IPS-18c (cell line): ENCODE data around the gene CARD14.
"Not testable (repeated sequence)": the region's sequence is repeated elsewhere in the genome, so short reads cannot be mapped to it uniquely, and the experiment has no call there.

Experiments used
- H3K4me3 ChIP-seq: 2 replicates; pipeline ENCODE4 v1.7.0; 2013; ENCODE audit warnings: low read depth, mild to moderate bottlenecking, low read length, moderate library complexity; ENCODE audit not compliant: insufficient read depth
- H3K9me3 ChIP-seq: one replicate; pipeline ENCODE4 v1.6.1; 2013; ENCODE audit warnings: mild to moderate bottlenecking, low read length, moderate library complexity; ENCODE audit not compliant: control insufficient read depth, insufficient read depth

CARD14 gene

DNA sequence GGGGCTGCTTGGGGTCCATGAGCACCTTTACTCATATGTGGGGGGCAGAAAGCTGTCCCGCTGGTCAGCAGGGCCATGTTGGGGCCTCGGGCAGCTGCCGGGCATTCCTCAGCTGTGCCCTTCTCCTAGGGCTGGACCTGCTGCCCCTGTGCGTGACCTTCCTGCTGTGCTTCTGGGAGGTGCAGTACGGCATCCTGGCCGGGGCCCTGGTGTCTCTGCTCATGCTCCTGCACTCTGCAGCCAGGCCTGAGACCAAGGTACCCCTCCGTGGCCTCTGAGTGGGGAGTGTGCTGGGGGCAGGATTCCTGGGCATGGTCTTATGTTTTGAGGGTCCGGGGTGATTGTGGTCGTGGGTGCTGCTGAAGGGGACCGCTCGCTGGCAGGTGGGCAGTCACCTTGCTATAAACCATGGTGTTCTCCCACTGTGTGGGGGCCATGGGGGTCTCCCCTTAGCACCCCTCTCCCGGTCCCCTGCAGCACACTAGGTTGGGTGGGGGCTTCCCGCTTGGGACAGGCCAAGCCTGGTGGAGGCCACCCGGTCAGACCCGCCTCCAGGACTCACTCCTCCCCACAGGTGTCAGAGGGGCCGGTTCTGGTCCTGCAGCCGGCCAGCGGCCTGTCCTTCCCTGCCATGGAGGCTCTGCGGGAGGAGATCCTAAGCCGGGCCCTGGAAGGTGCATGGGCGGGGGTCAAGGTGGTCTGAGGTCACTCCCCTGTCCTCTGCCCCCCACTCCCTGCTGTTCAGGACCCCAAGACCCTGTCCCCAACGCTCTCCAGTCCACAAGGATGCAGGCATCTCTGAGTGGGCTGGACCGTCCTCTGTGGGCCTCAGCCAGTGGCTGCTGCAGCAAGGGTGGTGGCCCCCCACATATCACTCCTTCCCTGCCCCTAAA, 78.4 kb downstream of the CARD14 start:
- Histone ChIP-seq H3K4me3 (no peak overlapping the region), H3K9me3 (no peaks in the 10 kb centered on the region)

DNA sequence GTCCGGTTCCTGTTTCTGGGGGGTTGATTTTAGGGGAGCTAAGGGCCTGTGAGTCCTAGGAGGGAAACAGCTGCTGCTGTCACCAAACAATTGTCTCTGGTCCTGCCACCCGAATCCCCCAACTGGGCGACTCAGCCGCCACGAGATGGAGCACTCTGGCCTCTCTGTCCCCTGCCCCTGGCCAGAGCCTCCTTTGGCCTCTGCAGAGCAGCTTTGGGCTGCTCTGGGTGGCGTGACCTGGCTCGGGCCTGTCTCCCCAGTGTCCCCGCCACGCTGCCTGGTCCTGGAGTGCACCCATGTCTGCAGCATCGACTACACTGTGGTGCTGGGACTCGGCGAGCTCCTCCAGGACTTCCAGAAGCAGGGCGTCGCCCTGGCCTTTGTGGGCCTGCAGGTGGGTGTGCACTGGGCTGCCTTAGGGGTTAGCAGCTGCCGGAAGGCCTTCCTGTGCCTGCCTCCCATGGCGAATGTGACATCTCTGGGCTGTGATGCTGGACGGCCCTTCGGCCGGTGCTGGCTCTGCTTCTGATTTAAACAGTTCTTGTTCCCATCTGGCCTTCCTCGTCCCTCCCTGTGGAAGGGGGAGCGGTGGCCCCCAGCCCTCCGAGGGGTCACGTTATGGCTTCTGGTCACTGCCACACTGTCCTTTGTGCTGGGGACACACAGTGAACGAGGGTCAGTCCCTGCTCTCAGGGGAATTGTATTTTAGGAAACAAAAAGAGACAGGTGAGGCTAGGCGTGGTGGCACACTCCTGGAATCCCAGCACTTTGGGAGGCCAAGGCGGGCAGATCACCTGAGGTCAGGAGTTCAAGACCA, 79.3 kb downstream of the CARD14 start:
- Histone ChIP-seq H3K4me3 (no peak overlapping the region), H3K9me3 (no peaks in the 10 kb centered on the region)

DNA sequence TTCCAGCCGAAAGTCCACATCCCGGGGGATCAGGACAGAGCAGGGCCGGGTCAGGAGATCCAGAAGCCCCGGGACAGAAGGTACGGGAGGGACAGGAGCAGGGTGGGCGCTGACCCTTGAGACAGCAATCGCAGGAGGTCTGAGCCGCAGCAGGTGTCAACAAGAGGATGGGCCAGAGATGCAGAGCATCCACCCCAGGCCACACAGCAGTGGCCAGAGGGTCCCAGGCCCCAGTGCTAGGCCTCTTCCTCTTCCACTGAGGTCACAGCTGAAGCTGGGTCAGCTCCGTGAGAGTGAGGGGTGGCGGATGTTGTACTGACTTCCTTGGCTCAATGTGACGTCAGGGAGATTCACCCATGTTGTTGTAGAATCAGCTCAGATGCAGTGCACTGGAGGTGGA, 82.1 kb downstream of the CARD14 start:
- no peak overlapping the region for H3K4me3 ChIP-seq
- no peaks in the 10 kb centered on the region for H3K9me3 ChIP-seq

DNA sequence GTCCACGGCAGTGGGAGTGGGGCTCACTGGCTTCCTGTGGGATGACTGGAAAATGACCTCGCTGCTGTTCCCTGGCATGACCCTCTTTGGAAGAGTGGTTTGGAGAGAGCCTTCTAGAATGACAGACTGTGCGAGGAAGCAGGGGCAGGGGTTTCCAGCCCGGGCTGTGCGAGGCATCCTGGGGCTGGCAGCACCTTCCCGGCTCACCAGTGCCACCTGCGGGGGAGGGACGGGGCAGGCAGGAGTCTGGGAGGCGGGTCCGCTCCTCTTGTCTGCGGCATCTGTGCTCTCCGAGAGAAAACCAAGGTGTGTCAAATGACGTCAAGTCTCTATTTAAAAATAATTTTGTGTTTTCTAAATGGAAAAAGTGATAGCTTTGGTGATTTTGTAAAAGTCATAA, 83.0 kb downstream of the CARD14 start:
- Histone ChIP-seq H3K4me3 (no peak overlapping the region), H3K9me3 (no peaks in the 10 kb centered on the region)

DNA sequence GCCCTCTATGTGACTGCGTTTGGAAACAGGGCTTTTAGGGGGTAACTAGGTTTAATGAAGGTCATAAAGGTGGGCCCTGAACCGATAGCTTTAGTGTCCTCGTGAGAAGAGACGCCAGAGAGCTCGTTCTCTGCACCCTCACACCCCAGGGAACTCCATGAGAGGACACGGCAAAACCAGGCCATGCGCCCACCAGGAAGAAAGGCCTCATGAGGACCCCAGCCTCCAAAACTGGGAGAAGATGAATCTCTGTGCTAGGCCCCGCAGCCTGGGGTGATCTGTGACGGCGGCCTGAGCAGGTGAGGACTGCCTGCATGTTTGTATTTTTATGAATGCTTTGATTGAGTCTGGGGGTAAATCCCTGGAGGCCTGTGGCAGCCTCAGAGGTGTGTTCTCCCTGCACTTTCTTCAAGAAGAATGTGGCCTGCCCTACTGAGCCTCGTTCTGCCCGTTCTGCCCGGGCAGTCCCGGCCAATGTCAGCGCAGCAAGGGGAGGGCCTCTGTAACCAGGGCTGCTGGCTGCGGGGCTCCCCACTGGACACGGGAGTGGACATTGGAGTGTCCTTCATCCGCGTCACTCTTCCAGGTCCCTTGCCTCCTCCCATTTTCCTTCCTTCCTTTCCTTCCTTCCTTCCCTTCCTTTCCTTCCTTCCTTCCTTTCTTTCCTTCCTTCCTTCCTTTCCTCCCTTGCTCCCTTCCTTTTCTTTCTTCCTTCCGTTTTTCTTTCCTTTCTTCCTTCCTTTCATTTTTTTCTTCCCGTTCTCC, 84.0 kb downstream of the CARD14 start:
- Histone ChIP-seq H3K4me3 (no peak overlapping the region), H3K9me3 (no peaks in the 10 kb centered on the region)

DNA sequence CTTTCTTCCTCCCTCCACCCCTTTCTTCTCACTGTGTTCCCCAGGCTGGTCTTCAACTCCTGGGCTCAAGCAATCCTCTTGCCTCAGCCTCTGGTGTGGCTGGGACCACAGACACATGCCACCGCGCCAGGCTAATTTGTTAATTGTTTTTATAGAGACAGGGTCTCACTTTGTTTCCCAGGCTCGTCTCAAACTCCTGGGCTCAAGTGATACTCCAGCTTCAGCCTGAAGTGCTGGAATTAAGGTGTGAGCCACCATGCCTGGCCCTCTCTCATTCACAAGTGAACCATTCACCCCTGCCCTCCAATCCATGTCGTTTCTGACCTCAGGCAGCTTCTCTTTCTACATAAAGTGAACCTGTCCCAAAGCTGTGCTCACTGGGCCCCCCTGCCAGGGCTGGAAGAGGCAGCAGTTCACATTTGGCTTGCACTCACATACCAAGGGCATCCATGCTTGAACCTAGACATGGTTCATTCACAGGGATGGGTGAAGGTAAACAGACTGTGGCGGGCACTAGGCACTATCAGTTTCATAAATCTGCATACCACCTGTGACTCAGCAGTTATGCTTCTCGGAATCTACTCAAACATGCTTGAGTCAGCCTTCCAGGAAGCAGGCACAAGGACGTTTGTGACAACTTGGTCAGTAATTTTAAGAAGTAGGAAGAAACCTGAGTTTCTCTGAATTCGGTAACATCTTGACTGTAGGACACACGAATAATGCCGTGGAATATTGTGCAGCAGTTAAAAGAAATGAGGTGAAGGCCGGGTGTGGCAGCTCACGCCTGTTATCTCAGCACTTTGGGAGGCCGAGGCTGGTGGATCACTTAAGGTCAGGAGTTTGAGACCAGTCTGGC, 84.8 kb downstream of the CARD14 start:
- H3K4me3 ChIP-seq: no peak overlapping the region

DNA sequence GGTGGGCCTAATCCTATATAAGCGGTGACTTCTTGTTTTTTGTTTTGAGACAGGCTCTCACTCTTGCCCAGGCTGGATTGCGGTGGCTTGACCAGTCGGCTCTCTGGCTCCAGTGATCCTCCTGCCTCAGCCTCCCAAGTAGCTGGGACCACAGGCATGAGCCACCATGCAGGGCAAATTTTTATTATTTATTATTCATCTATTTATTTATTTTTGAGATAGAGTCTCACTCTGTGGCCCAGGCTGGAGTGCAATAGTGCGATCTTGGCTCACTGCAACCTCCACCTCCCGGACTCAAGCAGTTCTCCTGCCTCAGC, 86.2 kb downstream of the CARD14 start:
- no peak overlapping the region for H3K4me3 ChIP-seq

More for the DNA sequence above, 84.8 kb downstream of the CARD14 start:
- H3K9me3 ChIP-seq: no peaks in the 10 kb centered on the region

DNA sequence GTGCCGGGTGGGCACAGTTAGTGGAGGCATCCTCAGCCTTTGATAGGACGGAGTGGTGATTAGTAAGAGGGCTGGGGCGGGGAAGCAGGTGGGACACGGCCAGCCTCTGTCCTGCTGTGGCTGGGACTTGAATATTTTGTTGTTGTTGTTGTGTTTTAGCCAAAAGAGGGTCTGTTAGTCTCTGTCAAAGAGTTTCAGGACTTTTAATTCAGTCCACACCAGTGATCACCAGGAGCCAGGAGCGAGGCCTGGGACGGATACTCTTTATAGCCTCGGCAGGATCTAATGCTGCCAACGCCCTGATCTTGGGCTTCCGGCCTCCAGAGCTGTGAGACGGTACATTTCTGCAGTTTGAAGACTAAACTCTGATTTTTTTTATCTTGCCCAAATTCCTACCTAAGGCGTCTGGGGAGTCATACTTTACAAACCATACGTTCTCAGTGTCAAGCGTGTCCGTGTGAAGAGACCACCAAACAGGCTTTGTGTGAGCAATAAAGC, 87.9 kb downstream of the CARD14 start:
- H3K9me3 ChIP-seq: no peaks in the 10 kb centered on the region
- H3K4me3 ChIP-seq: no peak overlapping the region

More for the DNA sequence above, 86.2 kb downstream of the CARD14 start:
- H3K9me3 ChIP-seq: no peaks in the 10 kb centered on the region

DNA sequence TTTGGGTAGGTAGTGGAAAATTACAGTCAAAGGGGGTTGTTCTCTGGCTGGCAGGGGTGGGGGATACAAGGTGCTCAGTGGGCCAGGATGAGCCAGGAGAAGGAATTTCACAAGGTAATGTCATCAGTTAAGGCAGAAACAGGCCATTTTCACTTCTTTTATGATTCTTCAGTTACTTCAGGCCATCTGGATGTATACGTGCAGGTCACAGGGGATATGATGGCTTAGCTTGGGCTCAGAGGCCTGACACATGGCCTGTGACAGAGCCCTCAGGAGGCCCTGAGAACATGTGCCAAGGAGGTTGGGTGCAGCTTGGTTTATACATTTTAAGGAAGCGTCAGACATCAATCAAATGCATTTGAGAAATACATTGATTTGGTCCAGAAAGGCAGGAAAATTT, 88.5 kb downstream of the CARD14 start:
- H3K9me3 ChIP-seq, H3K4me3 ChIP-seq: not testable (repeated sequence)
